ENCODE results near the gene FPR1. TPM values are rescaled to one million over a fixed set of nuclear protein-coding genes. Genes with fewer than 3 reads are reported as not detected.

Gene FPR1
- total RNA-seq, 6 donors from 2014 or later: 17.0 to 105 (median 39.8) TPM

- H3K4me1 ChIP-seq: peaks cover 26 to 34% (median 32%) of the 10 kb centered on the region in 4 donors
- WGBS, 2 donors: 5 to 10% methylated on average over 10 to 41 of the region's 74 CpGs
- no peaks in the 10 kb centered on the region for H3K9me3 ChIP-seq
- DNase-seq: peak; percentile 98 to 100
- peak overlapping the region; percentile 88 to 95 (median 94) for H3K27ac ChIP-seq
- ATAC-seq (ENCODE audit: low FRiP score in 2 of 2): peak; percentile 94 to 96
- peak in 2 of 4 donors; percentile 34 to 84 for TF ChIP-seq EP300 (IDR thresholded peaks at IDR 0.05)
- peak in 3 of 4 donors; percentile 66 to 94 (median 81) for TF ChIP-seq POLR2A (IDR thresholded peaks at IDR 0.05)
- TF ChIP-seq POLR2AphosphoS5 (IDR thresholded peaks at IDR 0.05): peak; percentile 92 to 97
- peak; percentile 39 to 72 (median 50) for TF ChIP-seq CTCF (IDR thresholded peaks at IDR 0.05)
- H3K4me3 ChIP-seq: peak overlapping the region; percentile 57 to 74 (median 72)
- H3K27me3 ChIP-seq: no peaks in the 10 kb centered on the region
- H3K36me3 ChIP-seq: peaks cover 0 to 45% (median 10%) of the 10 kb centered on the region in 4 donors
Measured at GRCh38 chr19:51703575-51704515, 47.8 kb downstream of the FPR1 start.

GRCh38 chr19:51702825-51703574, 48.7 kb downstream of the FPR1 start:
- ATAC-seq (ENCODE audit: low FRiP score in 2 of 2): peak in 1 of 2 donors; percentile 27
- H3K4me3 ChIP-seq: peak overlapping the region in 3 of 4 donors; percentile 57 to 73 (median 70)
- H3K4me1 ChIP-seq: peaks cover 26 to 34% (median 32%) of the 10 kb centered on the region in 4 donors
- DNase-seq: peak; percentile 65 to 87
- TF ChIP-seq EP300 (IDR thresholded peaks at IDR 0.05) (no peak), POLR2AphosphoS5 (IDR thresholded peaks at IDR 0.05) (peak in 1 of 2 donors; percentile 6), CTCF (IDR thresholded peaks at IDR 0.05) (no peak), POLR2A (IDR thresholded peaks at IDR 0.05) (peak in 1 of 4 donors; percentile 20)
- 36 to 41% methylated on average over 43 to 44 of the region's 46 CpGs for WGBS, 2 donors
- H3K9me3 ChIP-seq: no peaks in the 10 kb centered on the region
- H3K27ac ChIP-seq: peak overlapping the region; percentile 88 to 95 (median 94)
- H3K27me3 ChIP-seq: no peaks in the 10 kb centered on the region
- peaks cover 0 to 54% (median 10%) of the 10 kb centered on the region in 4 donors for H3K36me3 ChIP-seq

- Histone ChIP-seq H3K27ac (peak overlapping the region; percentile 47 to 95 (median 94)), H3K27me3 (no peaks in the 10 kb centered on the region), H3K4me3 (peak overlapping the region in 3 of 4 donors; percentile 57 to 73 (median 70)), H3K9me3 (no peaks in the 10 kb centered on the region), H3K36me3 (peaks cover 0 to 54% (median 12%) of the 10 kb centered on the region in 4 donors), H3K4me1 (peaks cover 26 to 34% (median 32%) of the 10 kb centered on the region in 4 donors)
- peak; percentile 29 to 79 for ATAC-seq (ENCODE audit: low FRiP score in 2 of 2)
- 42 to 45% methylated on average over 25 to 27 of the region's 27 CpGs for WGBS, 2 donors
- TF ChIP-seq POLR2AphosphoS5 (IDR thresholded peaks at IDR 0.05) (peak in 1 of 2 donors; percentile 9), POLR2A (IDR thresholded peaks at IDR 0.05) (peak in 1 of 4 donors; percentile 40), CTCF (IDR thresholded peaks at IDR 0.05) (no peak), EP300 (IDR thresholded peaks at IDR 0.05) (no peak)
- peak; percentile 88 to 94 for DNase-seq
Measured at GRCh38 chr19:51702103-51702824, 49.4 kb downstream of the FPR1 start.

- WGBS, 2 donors: 81 to 82% methylated on average over 10 to 12 of the region's 12 CpGs
- H3K36me3 ChIP-seq: peaks cover 3 to 54% (median 15%) of the 10 kb centered on the region in 4 donors
- ATAC-seq (ENCODE audit: low FRiP score in 2 of 2) (no peak), DNase-seq (no peak)
- no peaks in the 10 kb centered on the region for H3K27me3 ChIP-seq
- no peaks in the 10 kb centered on the region for H3K9me3 ChIP-seq
- peaks cover 26 to 34% (median 32%) of the 10 kb centered on the region in 4 donors for H3K4me1 ChIP-seq
- H3K4me3 ChIP-seq: no peak overlapping the region
- TF ChIP-seq POLR2A (IDR thresholded peaks at IDR 0.05): no peak
- no peak for TF ChIP-seq EP300 (IDR thresholded peaks at IDR 0.05)
- TF ChIP-seq POLR2AphosphoS5 (IDR thresholded peaks at IDR 0.05): no peak
- TF ChIP-seq CTCF (IDR thresholded peaks at IDR 0.05): no peak
- peak overlapping the region in 3 of 4 donors; percentile 47 to 95 (median 94) for H3K27ac ChIP-seq
Measured at GRCh38 chr19:51701468-51702100, 50.1 kb downstream of the FPR1 start.
